ENCODE results near the gene FAM78B. TPM values are rescaled to one million over a fixed set of nuclear protein-coding genes. Genes with fewer than 3 reads are reported as not detected.

FAM78B gene
- total and polyA plus RNA-seq, 2 of the 8 experiments (the other 6 are each of a cell fraction or from before 2014, with no cell fraction given) = 2.3 to 3.6 TPM

DNA sequence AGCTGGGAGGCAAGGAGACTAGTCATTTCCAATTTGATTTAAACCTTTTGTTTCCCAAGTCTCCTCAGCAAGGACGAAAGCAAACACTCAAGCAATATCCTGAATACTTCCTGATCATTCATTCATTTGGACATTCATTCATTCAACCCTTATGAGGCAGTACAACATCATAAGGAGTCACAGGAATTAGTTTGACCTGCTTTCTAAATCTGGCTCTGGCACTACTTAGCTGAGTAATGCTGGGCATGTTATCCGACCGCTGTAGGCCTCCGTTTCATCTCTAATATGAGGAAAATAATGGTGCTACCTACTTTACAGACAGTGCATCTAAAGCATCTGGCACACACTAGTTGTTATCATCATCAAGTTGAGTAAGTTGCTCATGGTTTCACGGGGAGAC lies 11.7 kb downstream of the FAM78B start:
- Histone ChIP-seq H3K9ac (replicated peaks in 1 of 4; ENCODE audit: extremely low read depth in 1 of 4, low read depth in 3 of 4, low read length in 3 of 4) (no peak overlapping the region), H3K18ac (ENCODE audit: extremely low read depth, low read length) (no peak overlapping the region), H3K23me2 (ENCODE audit: low read depth, low read length) (no peaks in the 10 kb centered on the region), H2BK20ac (ENCODE audit: low read length) (no peak overlapping the region), H3K27me3 (replicated peaks in 1 of 4; ENCODE audit: control insufficient read depth in 3 of 4, extremely low read depth in 1 of 4, insufficient read depth in 3 of 4, low read length in 3 of 4) (no peaks in the 10 kb centered on the region), H4K91ac (replicated peaks; ENCODE audit: insufficient read length, low read length) (no peak overlapping the region), H3K36me3 (ENCODE audit: control insufficient read depth in 2 of 4, insufficient read depth in 4 of 4, low read length in 3 of 4) (no peaks in the 10 kb centered on the region), H3K79me1 (ENCODE audit: low read depth, low read length) (peaks cover 5% of the 10 kb centered on the region; the same call in 1 of the 2 replicates), H2BK15ac (ENCODE audit: low read length) (no peak overlapping the region), H3K4me3 (ENCODE audit: extremely low read depth in 1 of 4, insufficient read depth in 2 of 4, low read depth in 3 of 4, low read length in 4 of 4) (no peak overlapping the region), H4K5ac (ENCODE audit: insufficient read length, low read depth, low read length) (no peak overlapping the region), H3K27ac (ENCODE audit: low read depth, low read length) (no peak overlapping the region), H3K9me3 (ENCODE audit: insufficient read depth in 2 of 2, low read depth in 1 of 2, low read length in 1 of 2) (no peaks in the 10 kb centered on the region), H2AK5ac (ENCODE audit: low read depth, low read length) (no peak overlapping the region), H2BK120ac (replicated peaks; ENCODE audit: low read depth, low read length) (no peak overlapping the region), H3K79me2 (ENCODE audit: control insufficient read depth in 1 of 2, insufficient read depth in 2 of 2, low read length in 2 of 2) (no peaks in the 10 kb centered on the region; a peak in 1 of 4 replicates), H3K4me2 (ENCODE audit: insufficient read depth in 1 of 2, low read depth in 2 of 2, low read length in 2 of 2) (no peak overlapping the region), H4K8ac (ENCODE audit: extremely low read depth, insufficient read depth, low read length) (no peak overlapping the region), H4K20me1 (replicated peaks in 1 of 2; ENCODE audit: control insufficient read depth in 1 of 2, insufficient read depth in 2 of 2, low read length in 2 of 2) (no peaks in the 10 kb centered on the region), H3K23ac (ENCODE audit: insufficient read length) (no peak overlapping the region), H3K4me1 (replicated peaks in 1 of 4; ENCODE audit: control insufficient read depth in 3 of 4, insufficient read depth in 4 of 4, low read length in 3 of 4) (no peaks in the 10 kb centered on the region), H2BK12ac (ENCODE audit: low read depth, low read length) (no peak overlapping the region), H3K4ac (replicated peaks; ENCODE audit: insufficient read length, low read depth, low read length) (no peak overlapping the region), H3K56ac (replicated peaks; ENCODE audit: insufficient read length, low read depth, low read length) (no peak overlapping the region), H2AFZ (ENCODE audit: low read length) (no peak overlapping the region), H2BK5ac (ENCODE audit: low read depth, low read length) (no peak overlapping the region), H3K14ac (ENCODE audit: insufficient read length) (no peak overlapping the region)
- no peak for FAIRE-seq
- WGBS, 2 experiments (ENCODE audit: extremely low coverage in 1 of 2, insufficient coverage in 1 of 2, insufficient read length in 1 of 2, insufficient replicate concordance in 2 of 2, low coverage in 1 of 2, low lambda C conversion rate in 2 of 2, missing lambda C conversion rate in 1 of 2) = 76% methylated on average over 5 of the region's 5 CpGs; no CpG with 5 or more reads in 1 of the 2 experiments
- no peak for TF ChIP-seq RNF2 (IDR thresholded peaks at IDR 0.05; ENCODE audit: borderline replicate concordance, low read depth, low read length, missing control alignments, poor library complexity, severe bottlenecking)
- no peak for TF ChIP-seq BACH1 (IDR thresholded peaks at IDR 0.05; ENCODE audit: low read length)
- TF ChIP-seq CREB1 (IDR thresholded peaks at IDR 0.05) = no peak
- no peak for DNase-seq (ENCODE audit: low read depth in 1 of 2, low spot score in 2 of 2)
- ChIA-PET CTCF (ENCODE audit: partially characterized antibody) (interaction anchor here (0.6 to 3.3 kb wide), 4 partner anchors 10 to 104 kb away, joined by 3 to 13 read pairs (median 4); partner anchors contain the start of gene FAM78B), POLR2A (ENCODE audit: partially characterized antibody) (interaction anchor here (0.6 kb wide), 1 partner anchor 18 kb away, joined by 3 read pairs; no protein-coding TSS in a partner anchor)
